ENCODE data around the gene RPUSD4.
A peak's percentile ranks its signal among the peaks of the same experiment; 100 is the strongest.
"Not testable (repeated sequence)": the region's sequence is repeated elsewhere in the genome, so short reads cannot be mapped to it uniquely, and the experiment has no call there.

Gene RPUSD4

GRCh38 chr11:126211236-126212088 lies at the start of gene RPUSD4, which contains the start of gene FAM118B:
TSS of gene RPUSD4 (minus strand) at chr11:126211650. CDS start at chr11:126211638, 12 bp downstream.
TSS of gene FAM118B (plus strand) at chr11:126211782. CDS start at chr11:126235002, 23,220 bp downstream.
- peak; percentile 100 for DNase-seq (ENCODE audit: low spot score)

GRCh38 chr11:126257764-126258163 lies 46.3 kb upstream of the RPUSD4 start:
- DNase-seq (ENCODE audit: low spot score), result peak; percentile 73

- no peak for DNase-seq (ENCODE audit: low spot score)
Observed at GRCh38 chr11:126257144-126257543, 45.7 kb upstream of the RPUSD4 start.

GRCh38 chr11:126256216-126256615 lies 44.8 kb upstream of the RPUSD4 start:
- DNase-seq (ENCODE audit: low spot score), result no peak

GRCh38 chr11:126255507-126255906 lies 44.1 kb upstream of the RPUSD4 start:
- not testable (repeated sequence) for DNase-seq (ENCODE audit: low spot score)

GRCh38 chr11:126254819-126255218 lies 43.4 kb upstream of the RPUSD4 start:
- no peak for DNase-seq (ENCODE audit: low spot score)

- no peak for DNase-seq (ENCODE audit: low spot score)
Observed at GRCh38 chr11:126253265-126253664, 41.8 kb upstream of the RPUSD4 start.

- peak; percentile 26 for DNase-seq (ENCODE audit: low spot score)
Observed at GRCh38 chr11:126246636-126247035, 35.2 kb upstream of the RPUSD4 start.

- DNase-seq (ENCODE audit: low spot score), result no peak
Observed at GRCh38 chr11:126233391-126233790, 21.9 kb upstream of the RPUSD4 start.

- no peak for DNase-seq (ENCODE audit: low spot score)
Observed at GRCh38 chr11:126232683-126233082, 21.2 kb upstream of the RPUSD4 start.

GRCh38 chr11:126231725-126232459 lies 20.4 kb upstream of the RPUSD4 start:
- no peak for DNase-seq (ENCODE audit: low spot score)

- no peak for DNase-seq (ENCODE audit: low spot score)
Observed at GRCh38 chr11:126229858-126230540, 18.5 kb upstream of the RPUSD4 start.

- DNase-seq (ENCODE audit: low spot score), result no peak
Observed at GRCh38 chr11:126226334-126227084, 15.1 kb upstream of the RPUSD4 start.

GRCh38 chr11:126225295-126225665 lies 13.8 kb upstream of the RPUSD4 start:
- DNase-seq (ENCODE audit: low spot score), result no peak

- no peak for DNase-seq (ENCODE audit: low spot score)
Observed at GRCh38 chr11:126224647-126225294, 13.3 kb upstream of the RPUSD4 start.

GRCh38 chr11:126219547-126219946 lies 8.1 kb upstream of the RPUSD4 start:
- DNase-seq (ENCODE audit: low spot score), result no peak

GRCh38 chr11:126217491-126217890 lies 6.0 kb upstream of the RPUSD4 start:
- DNase-seq (ENCODE audit: low spot score), result no peak

GRCh38 chr11:126216526-126217305 lies 5.3 kb upstream of the RPUSD4 start:
- DNase-seq (ENCODE audit: low spot score), result no peak

- DNase-seq (ENCODE audit: low spot score), result no peak
Observed at GRCh38 chr11:126214841-126215240, 3.4 kb upstream of the RPUSD4 start.

GRCh38 chr11:126214441-126214840 lies 3.0 kb upstream of the RPUSD4 start:
- DNase-seq (ENCODE audit: low spot score), result no peak

All from AG08395 (cell line).